ENCODE data around the gene ELAVL3.
"Not testable (repeated sequence)": the region's sequence is repeated elsewhere in the genome, so short reads cannot be mapped to it uniquely, and the experiment has no call there.

The ELAVL3 gene

DNA sequence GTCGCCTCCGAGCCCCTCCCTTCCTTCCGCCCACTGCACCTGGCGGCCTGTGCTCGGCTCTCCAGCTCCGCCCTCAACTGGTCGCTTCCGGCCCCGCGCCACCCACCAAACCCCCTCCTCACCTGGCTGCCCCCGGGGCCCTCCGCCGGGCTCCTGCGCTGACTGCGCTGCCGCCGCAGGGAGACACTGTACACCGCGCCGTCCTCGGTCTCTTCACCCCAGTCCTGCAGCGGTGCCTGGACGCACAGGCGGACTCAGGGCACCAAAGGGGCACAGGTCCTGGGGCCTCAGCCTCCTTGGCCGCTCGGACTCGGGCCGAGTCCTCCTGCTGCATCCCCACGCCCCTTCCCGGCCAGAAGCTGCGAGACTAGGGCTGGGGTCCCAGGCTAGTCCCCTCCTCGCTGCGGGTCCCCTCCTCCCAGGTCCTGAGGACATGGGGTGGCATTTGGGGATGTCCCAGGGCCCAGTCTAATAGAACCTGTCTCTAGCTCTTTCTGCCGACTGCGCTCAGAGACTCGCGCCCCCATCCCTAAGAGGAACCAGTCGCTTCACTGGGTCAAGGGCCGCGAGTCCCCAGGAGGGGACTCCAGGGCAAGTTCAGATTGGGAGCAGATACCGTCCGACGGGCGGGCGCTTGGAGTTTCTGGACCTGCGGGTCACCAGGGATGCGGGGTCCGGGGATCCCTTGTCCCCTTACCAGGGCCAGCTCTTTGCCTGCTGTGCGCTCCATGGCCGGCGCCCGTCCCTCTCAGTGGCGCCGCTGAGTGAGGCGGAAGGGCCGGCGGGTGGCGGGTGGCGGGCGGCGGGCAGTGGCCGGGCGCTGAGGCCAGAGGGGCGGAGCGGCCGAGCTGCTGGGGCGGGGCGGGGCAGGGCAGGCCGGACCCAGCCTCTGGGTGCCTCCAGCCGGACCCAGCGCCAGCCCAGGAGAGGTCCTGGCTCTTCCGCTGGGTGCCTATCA is 62.0 kb downstream of the ELAVL3 start, which contains the start of gene RGL3:
TSS of gene RGL3 (minus strand) at position 766 of the 958 bp plus-strand sequence. CDS start at position 730, 36 bp downstream.
- no peak for DNase-seq (ENCODE audit: low spot score)
- TF ChIP-seq, protein P1, sequence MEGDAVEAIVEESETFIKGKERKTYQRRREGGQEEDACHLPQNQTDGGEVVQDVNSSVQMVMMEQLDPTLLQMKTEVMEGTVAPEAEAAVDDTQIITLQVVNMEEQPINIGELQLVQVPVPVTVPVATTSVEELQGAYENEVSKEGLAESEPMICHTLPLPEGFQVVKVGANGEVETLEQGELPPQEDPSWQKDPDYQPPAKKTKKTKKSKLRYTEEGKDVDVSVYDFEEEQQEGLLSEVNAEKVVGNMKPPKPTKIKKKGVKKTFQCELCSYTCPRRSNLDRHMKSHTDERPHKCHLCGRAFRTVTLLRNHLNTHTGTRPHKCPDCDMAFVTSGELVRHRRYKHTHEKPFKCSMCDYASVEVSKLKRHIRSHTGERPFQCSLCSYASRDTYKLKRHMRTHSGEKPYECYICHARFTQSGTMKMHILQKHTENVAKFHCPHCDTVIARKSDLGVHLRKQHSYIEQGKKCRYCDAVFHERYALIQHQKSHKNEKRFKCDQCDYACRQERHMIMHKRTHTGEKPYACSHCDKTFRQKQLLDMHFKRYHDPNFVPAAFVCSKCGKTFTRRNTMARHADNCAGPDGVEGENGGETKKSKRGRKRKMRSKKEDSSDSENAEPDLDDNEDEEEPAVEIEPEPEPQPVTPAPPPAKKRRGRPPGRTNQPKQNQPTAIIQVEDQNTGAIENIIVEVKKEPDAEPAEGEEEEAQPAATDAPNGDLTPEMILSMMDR (IDR thresholded peaks at IDR 0.05; ENCODE audit: extremely low read depth, missing control alignments): no peak

DNA sequence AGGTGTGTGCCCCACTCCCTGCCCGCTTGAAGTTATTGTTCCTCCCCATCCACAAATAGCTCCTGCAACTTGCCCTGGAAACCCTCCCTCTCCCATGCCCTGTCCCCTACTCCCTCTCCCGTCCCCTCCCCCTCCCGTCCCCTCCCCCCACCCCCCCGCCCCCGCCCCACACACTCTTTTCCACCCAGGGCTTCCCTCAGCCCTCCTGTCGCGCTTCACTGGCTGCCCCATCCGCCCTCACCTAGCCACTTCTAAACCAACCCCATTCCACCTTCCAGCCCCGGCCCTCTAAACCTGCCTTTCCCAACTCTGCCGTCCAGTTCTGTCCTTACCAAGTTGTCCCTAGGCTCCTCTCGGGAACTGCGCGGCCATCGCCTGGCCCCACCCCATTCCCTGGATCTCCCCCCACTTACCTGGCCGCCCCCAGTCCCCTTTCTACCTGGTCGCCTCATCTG is 62.7 kb downstream of the ELAVL3 start:
- TF ChIP-seq, protein P1 (IDR thresholded peaks at IDR 0.05; ENCODE audit: extremely low read depth, missing control alignments): no peak
- no peak for DNase-seq (ENCODE audit: low spot score)

DNA sequence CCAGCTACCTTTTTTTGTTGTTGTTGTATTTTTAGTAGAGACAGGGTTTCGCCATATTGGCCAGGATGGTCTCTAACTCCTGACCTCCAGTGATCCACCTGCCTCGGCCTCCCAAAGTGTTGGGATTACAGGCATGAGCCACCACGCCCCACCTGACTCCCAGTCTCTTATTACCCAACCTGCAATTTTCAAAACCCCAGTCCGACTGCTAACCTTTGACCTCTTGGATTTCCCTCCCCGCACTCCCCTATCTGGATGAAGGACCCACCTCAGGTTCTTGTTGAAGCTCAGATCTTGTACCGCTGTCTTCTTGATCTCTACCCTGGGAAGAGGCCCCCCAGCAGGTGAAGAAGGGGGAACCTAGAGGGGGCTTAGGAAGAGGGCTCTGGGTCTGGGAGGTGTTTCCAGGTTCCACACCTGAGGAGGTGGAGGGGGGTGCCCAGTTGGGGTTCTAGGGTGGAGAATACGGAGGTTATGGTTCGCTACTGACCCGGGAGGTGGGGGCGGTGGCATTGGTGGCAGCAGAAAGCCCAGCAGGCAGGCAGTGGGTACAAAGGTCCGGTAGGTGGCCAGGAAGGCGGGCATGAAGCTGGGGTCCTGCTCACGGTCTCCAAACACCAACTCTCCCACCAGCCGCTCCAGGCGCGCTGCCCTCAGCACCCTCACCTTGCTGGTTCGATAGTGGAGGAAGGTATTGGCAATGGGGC is 64.3 kb downstream of the ELAVL3 start:
- DNase-seq (ENCODE audit: low spot score): no peak
- TF ChIP-seq, protein P1 (IDR thresholded peaks at IDR 0.05; ENCODE audit: extremely low read depth, missing control alignments): no peak

DNA sequence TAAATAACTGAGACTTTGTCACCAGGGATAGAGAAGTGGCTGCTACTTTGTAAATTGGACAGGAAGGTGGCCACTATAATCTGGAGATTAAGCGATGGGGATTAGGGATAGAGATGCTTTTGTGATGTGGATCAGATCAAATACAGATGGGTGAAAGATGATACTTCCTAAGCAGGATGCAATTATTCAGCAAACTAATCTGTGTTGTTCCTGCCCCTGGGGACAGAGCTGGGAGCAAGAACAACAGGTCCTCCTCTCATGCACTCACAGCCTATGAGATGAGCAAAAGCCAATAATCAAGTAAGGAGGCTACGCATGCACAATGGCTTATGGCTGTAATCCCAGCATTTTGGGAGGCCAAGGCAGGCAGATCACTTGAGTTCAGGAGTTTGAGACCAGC is 66.3 kb downstream of the ELAVL3 start:
- DNase-seq (ENCODE audit: low spot score): no peak
- TF ChIP-seq, protein P1 (IDR thresholded peaks at IDR 0.05; ENCODE audit: extremely low read depth, missing control alignments): no peak

DNA sequence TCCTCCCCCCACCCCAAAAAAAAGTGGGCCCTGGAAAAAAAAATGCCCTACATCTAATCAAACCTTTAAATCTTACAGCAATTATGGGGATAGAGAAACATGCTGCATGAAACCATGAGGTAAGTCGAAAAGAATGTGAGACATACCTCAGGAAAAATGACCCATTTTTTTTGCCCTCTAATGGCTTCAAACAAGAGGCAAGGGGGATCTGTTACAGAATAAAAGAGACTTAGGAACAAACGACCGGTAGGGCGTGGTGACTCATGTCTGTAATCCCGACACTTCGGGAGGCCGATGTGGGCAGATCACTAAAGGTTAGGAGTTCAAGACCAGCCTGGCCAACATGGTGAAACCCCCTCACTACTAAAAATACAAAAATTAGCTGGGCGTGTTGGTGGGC is 70.2 kb downstream of the ELAVL3 start:
- DNase-seq (ENCODE audit: low spot score): no peak
- TF ChIP-seq, protein P1 (IDR thresholded peaks at IDR 0.05; ENCODE audit: extremely low read depth, missing control alignments): no peak

DNA sequence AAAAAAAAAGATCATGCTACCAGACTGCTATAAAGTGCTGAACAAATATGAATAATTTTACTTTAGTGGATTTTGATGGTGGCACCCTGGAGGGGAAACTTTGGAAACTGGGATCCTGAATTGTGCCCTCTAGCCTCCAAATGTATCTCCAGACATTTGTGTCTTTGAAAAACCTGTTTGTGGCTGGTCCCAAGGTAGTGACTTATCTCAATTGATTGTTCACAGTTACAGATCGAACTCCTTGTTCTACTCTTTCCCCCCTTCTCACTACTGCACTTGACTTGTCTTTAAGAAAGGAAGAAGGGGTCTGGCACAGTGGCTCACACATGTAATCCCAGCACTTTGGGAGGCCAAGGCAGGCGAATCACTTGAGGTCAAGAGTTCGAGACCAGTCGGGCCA is 72.3 kb downstream of the ELAVL3 start:
- TF ChIP-seq, protein P1 (IDR thresholded peaks at IDR 0.05; ENCODE audit: extremely low read depth, missing control alignments): no peak
- no peak for DNase-seq (ENCODE audit: low spot score)

DNA sequence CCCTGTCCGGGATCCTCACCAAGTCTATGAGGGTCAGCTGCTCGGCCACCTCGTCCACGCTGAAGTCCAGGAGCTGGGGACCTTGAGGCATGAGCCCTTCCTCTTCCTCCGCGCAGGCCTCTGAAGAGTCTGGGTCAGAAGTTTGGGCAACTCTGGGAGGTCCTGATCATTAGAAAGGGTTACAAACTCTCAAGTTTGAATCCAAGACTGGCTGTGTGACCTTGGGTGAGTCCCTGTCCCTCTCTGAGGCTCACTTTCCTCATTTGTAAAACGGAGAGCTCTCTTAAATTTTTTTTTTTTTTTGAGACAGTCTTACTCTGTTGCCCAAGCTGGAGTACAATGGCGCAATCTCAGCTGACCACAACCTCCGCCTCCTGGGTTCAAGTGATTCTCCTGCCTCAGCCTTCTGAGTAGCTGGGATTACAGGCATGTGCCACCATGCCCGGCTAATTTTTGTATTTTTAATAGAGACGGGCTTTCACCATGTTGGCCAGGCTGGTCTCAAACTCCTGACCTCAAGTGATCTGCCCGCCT is 74.1 kb downstream of the ELAVL3 start:
- DNase-seq (ENCODE audit: low spot score): not testable (repeated sequence)
